Stomach smooth muscle (tissue), 2 donors: Measurements from ENCODE around the gene PPP2R2C.
A peak's percentile ranks its signal among the peaks of the same experiment; 100 is the strongest.

Experiments used
- H3K27ac ChIP-seq: one replicate; pipeline ENCODE4 v1.7.0; 2013; ENCODE audit warnings: mild to moderate bottlenecking, low read length, inconsistent platforms
- H3K27me3 ChIP-seq, 2 donors: one replicate each; pipeline ENCODE4 v1.7.0; 2013; ENCODE audit warnings: low read length in 2 of 2; ENCODE audit not compliant: insufficient read depth in 2 of 2, control insufficient read depth in 1 of 2
- H3K36me3 ChIP-seq, 2 donors: one replicate each; pipeline ENCODE4 v1.7.0; 2013; ENCODE audit warnings: low read length in 2 of 2; ENCODE audit not compliant: control insufficient read depth in 2 of 2, insufficient read depth in 2 of 2
- H3K4me1 ChIP-seq: one replicate; pipeline ENCODE4 v1.7.0; 2013; ENCODE audit warnings: low read length; ENCODE audit not compliant: control insufficient read depth, insufficient read depth
- H3K4me3 ChIP-seq, 2 donors: one replicate each; pipeline ENCODE4 v1.7.0; 2013; ENCODE audit warnings: low read length in 2 of 2
- H3K9ac ChIP-seq, 2 donors: one replicate each; pipeline ENCODE4 v1.7.0; 2013; ENCODE audit warnings: low read length in 2 of 2, mild to moderate bottlenecking in 1 of 2
- H3K9me3 ChIP-seq, 2 donors: one replicate each; pipeline ENCODE4 v1.7.0; 2013; ENCODE audit warnings: low read length in 2 of 2; ENCODE audit not compliant: control insufficient read depth in 2 of 2
- donor health status: healthy.
- donor health status: Pancreatic carcinoma.

The PPP2R2C gene

DNA sequence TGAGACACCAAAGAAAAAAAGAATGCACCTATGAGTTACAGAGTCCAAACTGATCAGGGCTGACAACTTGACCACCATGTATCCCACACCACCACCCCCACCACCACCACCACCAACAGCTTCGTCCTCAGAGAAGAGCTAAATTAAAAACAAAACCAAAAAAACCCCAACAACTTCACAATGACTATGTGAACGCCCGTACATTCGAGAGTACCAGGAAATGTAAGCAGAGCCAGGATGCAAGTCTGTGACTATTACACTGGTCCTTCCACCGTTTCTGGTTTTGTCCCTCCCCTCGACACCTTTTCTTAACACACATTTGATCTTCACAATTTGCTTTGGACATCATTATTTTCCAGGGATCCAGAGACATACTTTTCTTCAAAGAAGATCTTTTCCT, 151.8 kb downstream of the PPP2R2C start:
- H3K9me3 ChIP-seq = peaks cover 0 to 11% of the 10 kb centered on the region in 2 donors
- H3K9ac ChIP-seq = no peak overlapping the region
- no peak overlapping the region for H3K27ac ChIP-seq
- peaks cover 0 to 7% of the 10 kb centered on the region in 2 donors for H3K27me3 ChIP-seq
- H3K4me1 ChIP-seq = no peaks in the 10 kb centered on the region
- no peaks in the 10 kb centered on the region for H3K36me3 ChIP-seq
- H3K4me3 ChIP-seq = no peak overlapping the region

DNA sequence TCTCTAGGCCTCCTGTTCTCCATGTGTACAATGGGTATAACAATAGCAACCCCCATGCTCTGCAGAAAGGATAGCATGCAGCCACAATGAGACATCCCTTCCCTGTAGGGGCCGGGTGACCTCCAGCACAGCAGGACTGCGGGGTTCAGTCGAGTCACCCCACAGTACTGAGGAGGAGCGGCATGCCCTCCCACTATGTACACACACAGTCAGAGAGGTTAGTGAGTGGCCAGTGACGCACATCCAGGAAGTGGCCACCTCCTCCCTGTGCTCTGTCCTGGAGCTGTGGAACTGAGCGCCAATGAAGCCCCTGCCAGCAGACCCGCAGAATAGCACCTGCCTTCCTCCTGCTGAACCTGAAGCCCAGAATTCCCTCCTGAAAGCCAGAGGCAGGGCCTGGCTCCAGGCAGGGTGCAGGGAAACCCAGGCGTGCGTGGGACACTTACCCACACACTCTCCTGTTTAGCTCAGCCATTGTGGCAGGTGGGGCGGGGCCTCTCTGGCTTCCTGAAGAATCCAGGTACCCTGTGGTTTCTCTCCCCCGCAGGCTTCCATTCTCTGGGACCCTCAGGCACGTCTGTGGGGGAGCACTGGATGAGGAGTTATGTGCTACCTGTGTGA, 152.8 kb downstream of the PPP2R2C start:
- no peak overlapping the region for H3K9ac ChIP-seq
- H3K27me3 ChIP-seq = peaks cover 0 to 7% of the 10 kb centered on the region in 2 donors
- no peak overlapping the region for H3K27ac ChIP-seq
- no peaks in the 10 kb centered on the region for H3K36me3 ChIP-seq
- H3K9me3 ChIP-seq = peaks cover 0 to 11% of the 10 kb centered on the region in 2 donors
- H3K4me3 ChIP-seq = no peak overlapping the region
- no peaks in the 10 kb centered on the region for H3K4me1 ChIP-seq

DNA sequence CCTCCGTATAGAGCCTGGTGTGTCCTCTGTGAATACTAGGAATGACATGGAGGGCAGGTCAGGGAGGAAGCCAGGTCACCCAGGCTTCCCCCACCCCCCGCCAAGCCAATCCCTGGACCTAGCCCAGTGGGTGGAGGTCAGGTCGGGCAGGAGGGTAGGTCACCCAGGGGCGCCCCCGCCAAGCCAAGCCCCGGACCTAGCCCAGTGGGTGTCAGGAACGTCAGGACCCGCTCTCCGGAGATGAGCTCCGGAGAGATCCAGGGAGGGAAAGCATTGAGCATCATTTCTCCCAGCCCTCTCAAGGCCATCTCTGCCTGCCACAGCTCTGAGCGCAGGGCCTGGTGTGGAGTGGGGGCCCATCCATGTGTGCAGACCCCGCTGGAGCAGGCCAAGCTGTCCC, 154.2 kb downstream of the PPP2R2C start:
- H3K9me3 ChIP-seq = peaks cover 0 to 11% of the 10 kb centered on the region in 2 donors
- no peak overlapping the region for H3K4me3 ChIP-seq
- no peaks in the 10 kb centered on the region for H3K4me1 ChIP-seq
- H3K27ac ChIP-seq = no peak overlapping the region
- no peaks in the 10 kb centered on the region for H3K36me3 ChIP-seq
- no peak overlapping the region for H3K9ac ChIP-seq
- H3K27me3 ChIP-seq = peaks cover 0 to 7% of the 10 kb centered on the region in 2 donors

DNA sequence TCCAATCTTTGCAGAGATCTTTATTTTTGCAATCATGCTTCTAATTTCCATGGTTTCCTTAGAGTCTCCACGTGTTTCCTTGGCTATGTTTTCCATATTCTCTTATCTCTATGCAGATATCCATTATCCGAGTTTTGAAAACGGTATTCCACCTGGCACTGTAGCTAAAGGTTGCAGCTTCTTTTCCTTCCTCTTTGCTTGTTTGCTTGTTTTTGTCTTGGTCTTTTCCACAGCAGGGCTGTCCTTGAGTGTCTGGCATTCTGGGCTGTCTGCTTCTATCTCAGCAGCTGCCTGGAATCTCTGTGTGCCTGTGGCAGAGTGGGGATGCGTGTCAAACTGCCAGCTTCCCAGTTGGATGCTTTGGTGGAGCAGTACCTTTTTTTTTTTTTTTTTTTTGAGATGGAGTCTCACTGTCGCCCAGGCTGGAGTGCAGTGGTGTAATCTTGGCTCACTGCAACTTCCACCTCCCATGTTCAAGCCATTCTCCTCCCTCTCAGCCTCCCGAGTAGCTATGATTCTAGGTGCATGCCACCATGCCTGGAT, 155.9 kb downstream of the PPP2R2C start:
- H3K27ac ChIP-seq = no peak overlapping the region
- H3K9ac ChIP-seq = no peak overlapping the region
- H3K4me3 ChIP-seq = no peak overlapping the region
- H3K36me3 ChIP-seq = no peaks in the 10 kb centered on the region
- H3K4me1 ChIP-seq = no peaks in the 10 kb centered on the region
- H3K27me3 ChIP-seq = peaks cover 0 to 7% of the 10 kb centered on the region in 2 donors
- H3K9me3 ChIP-seq = peaks cover 0 to 11% of the 10 kb centered on the region in 2 donors

DNA sequence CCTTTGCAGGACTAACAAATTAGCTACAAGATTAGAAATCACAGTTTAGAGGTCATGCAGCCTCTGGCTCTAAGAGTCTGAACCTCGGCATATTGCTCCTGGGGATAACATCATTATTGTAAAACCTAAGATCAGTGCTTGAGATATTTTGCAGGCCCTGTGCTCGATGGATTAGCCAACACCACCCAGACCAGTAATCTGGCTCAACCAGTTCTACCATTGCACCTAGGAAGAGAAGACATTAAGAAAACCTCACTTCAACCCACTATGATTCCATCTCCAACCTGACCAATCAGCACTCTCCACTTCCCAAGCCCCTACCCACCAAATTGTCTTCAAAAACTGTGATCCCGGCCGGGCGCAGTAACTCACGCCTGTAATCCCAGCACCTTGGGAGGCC, 159.2 kb downstream of the PPP2R2C start:
- Histone ChIP-seq H3K9me3 (no peaks in the 10 kb centered on the region), H3K27me3 (peaks cover 0 to 3% of the 10 kb centered on the region in 2 donors), H3K27ac (no peak overlapping the region), H3K36me3 (no peaks in the 10 kb centered on the region), H3K4me1 (peaks cover 6% of the 10 kb centered on the region), H3K4me3 (no peak overlapping the region), H3K9ac (no peak overlapping the region)

DNA sequence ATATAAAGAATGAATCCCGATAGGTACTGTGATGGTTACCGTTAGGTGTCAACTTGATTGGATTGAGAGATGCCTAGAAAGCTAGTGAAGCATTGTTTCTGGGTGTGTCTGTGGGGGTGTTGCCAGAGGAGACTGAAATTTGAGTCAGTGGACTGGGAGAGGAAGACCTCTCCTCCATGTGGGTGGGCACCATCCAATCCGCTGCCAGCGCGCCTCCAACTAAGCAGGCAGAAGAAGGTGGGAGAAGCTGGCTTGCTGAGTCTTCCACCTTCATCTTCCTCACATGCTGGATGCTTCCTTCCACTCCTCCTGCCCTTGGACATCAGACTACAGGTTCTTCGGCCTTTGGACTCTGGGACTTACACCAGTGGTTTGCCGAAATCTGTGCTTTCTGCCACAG, 162.6 kb downstream of the PPP2R2C start:
- peak overlapping the region; percentile 55 to 72 for H3K4me3 ChIP-seq
- H3K9me3 ChIP-seq = no peaks in the 10 kb centered on the region
- peaks cover 6% of the 10 kb centered on the region for H3K4me1 ChIP-seq
- H3K9ac ChIP-seq = peak overlapping the region in 1 of 2 donors; percentile 51
- no peaks in the 10 kb centered on the region for H3K27me3 ChIP-seq
- H3K36me3 ChIP-seq = peaks cover 0 to 3% of the 10 kb centered on the region in 2 donors
- no peak overlapping the region for H3K27ac ChIP-seq

DNA sequence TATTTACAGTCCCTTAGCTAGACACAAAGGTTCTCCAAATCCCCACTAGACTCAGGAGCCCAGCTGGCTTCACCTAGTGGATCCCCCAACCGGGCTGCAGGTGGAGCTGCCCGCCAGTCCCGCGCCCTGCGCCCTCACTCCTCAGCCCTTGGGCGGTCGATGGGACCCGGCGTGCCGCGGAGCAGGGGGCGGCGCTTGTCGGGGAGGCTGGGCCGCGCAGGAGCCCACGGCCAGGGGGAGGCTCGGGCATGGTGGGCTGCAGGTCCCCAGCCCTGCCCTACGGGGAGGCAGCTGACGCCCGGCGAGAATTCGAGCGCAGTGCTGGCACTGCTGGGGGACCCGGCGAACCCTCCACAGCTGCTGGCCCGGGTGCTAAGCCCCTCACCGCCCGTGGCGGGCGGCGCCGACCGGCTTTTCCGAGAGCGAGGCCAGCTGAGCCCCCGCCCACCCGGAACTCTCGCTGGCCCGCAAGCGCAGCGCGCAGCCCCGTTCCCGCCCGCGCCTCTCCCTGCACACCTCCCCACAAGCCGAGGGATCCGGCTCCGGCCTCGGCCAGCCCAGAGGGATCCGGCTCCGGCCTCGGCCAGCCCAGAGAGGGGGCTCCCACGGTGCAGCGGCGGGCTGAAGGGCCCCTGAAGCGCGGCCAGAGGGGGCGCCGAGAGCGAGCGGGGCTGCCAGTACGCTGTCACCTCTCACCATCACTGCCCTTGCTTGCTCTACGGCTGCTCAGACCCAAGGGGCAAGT, 163.3 kb downstream of the PPP2R2C start:
- peaks cover 6% of the 10 kb centered on the region for H3K4me1 ChIP-seq
- H3K36me3 ChIP-seq = peaks cover 0 to 8% of the 10 kb centered on the region in 2 donors
- H3K27me3 ChIP-seq = no peaks in the 10 kb centered on the region
- peak overlapping the region; percentile 55 to 72 for H3K4me3 ChIP-seq
- H3K9ac ChIP-seq = peak overlapping the region in 1 of 2 donors; percentile 51
- H3K9me3 ChIP-seq = no peaks in the 10 kb centered on the region
- no peak overlapping the region for H3K27ac ChIP-seq

DNA sequence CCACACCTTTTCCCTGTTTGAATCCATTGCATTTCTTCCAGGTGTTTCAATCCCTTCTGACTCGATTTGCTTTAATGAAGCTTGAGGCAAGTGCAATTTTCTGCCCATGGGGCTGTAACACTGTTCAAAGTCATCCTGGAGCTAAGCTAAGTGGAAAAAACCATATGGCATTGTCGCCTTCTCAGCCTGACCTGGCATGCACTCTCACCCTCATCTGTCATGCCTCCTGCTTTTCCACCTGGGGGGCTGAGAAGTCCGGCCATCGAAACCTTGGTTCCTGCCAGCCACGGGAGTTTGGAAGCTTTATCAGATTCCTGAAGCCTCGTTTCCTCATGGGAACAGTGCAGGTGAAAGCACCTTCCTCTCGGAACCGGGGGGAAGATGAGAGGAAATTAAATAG, 164.5 kb downstream of the PPP2R2C start:
- H3K27ac ChIP-seq = no peak overlapping the region

DNA sequence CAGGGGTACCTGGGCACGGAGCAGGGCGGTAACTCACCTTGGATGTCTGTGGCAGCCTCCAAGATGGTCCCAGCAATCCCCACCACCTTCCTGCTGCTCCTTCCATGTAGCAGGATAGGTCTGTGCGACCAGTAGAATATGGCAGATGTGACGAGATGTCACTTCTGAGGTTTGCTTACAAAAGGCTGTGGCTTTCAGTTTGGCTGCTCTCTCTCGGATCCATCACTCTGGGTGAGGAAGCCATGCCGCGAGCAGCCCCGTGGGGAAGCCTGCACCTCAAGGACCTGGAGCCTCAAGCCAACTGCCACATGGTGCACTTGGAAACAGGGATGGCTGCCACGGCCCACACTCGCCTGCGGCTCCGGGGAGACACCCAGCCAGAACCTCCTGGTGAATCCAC, 165.2 kb downstream of the PPP2R2C start:
- no peak overlapping the region for H3K27ac ChIP-seq
- no peaks in the 10 kb centered on the region for H3K9me3 ChIP-seq
- no peak overlapping the region for H3K9ac ChIP-seq

More for the DNA sequence above, 164.5 kb downstream of the PPP2R2C start:
- Histone ChIP-seq H3K27me3 (no peaks in the 10 kb centered on the region), H3K4me3 (no peak overlapping the region), H3K9ac (no peak overlapping the region), H3K36me3 (peaks cover 3 to 18% of the 10 kb centered on the region in 2 donors), H3K4me1 (peaks cover 6% of the 10 kb centered on the region), H3K9me3 (no peaks in the 10 kb centered on the region)

DNA sequence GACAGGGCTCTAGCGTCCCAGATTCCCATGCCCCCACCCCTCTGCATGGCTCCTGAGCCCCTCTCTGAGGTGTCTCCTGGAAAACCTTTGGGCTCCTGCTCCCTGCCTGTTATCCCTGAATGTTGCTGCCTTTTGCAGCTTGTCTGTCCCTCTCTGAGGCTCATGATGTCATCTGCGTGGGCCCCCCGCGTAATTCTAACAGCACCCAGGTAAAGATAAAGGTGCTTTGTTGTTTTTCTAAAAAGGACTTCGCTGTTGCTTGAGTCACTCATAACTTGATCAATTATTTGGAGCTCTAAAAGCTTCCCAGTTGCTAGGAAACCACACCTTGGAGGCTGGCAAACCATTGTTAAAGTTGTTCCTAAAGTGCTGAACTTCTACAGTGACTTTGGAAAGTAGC, 166.1 kb downstream of the PPP2R2C start:
- no peaks in the 10 kb centered on the region for H3K27me3 ChIP-seq
- no peak overlapping the region for H3K9ac ChIP-seq
- peaks cover 17 to 34% of the 10 kb centered on the region in 2 donors for H3K36me3 ChIP-seq
- H3K4me1 ChIP-seq = peaks cover 6% of the 10 kb centered on the region
- H3K4me3 ChIP-seq = no peak overlapping the region
- H3K9me3 ChIP-seq = no peaks in the 10 kb centered on the region
- H3K27ac ChIP-seq = no peak overlapping the region

More for the DNA sequence above, 165.2 kb downstream of the PPP2R2C start:
- H3K4me1 ChIP-seq = peaks cover 6% of the 10 kb centered on the region
- H3K4me3 ChIP-seq = no peak overlapping the region
- H3K36me3 ChIP-seq = peaks cover 10 to 24% of the 10 kb centered on the region in 2 donors
- H3K27me3 ChIP-seq = no peaks in the 10 kb centered on the region
